AG10803 (cell line): Measurements from ENCODE around the gene TMX4.
A peak's percentile ranks its signal among the peaks of the same experiment; 100 is the strongest.

ENCODE experiments used
- DNase-seq: peaks from one replicate; pipeline ENCODE4 v3.0.0; 2010; ENCODE audit warnings: low read depth
- H3K4me3 ChIP-seq: 2 replicates; pipeline ENCODE4 v1.5.1; 2011; ENCODE audit warnings: mild to moderate bottlenecking, low read length, control low read depth
- TF ChIP-seq, protein P1 (sequence below): conservative IDR thresholded peaks from 2 replicates; pipeline ENCODE4 v1.5.1; 2011; ENCODE audit warnings: mild to moderate bottlenecking, low read length, control low read depth, inconsistent platforms

The TMX4 gene

DNA sequence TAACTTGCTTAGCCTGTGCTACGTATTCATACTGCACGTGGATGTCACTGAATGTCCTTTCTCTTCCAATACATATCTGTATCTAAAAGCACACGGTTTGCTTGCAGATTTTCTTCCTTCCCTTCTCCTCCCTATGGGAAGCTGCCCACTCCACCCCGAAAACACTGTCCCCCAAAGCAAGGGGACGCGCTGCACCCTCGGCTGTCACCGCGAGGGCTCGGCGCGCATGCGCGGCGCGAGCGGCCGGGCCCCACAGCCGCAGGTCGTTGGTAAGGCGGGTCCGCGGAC lies 659 bp downstream of the TMX4 start:
- H3K4me3 ChIP-seq, result peak overlapping the region; percentile 84
- DNase-seq, result no peak
- TF ChIP-seq, protein P1, sequence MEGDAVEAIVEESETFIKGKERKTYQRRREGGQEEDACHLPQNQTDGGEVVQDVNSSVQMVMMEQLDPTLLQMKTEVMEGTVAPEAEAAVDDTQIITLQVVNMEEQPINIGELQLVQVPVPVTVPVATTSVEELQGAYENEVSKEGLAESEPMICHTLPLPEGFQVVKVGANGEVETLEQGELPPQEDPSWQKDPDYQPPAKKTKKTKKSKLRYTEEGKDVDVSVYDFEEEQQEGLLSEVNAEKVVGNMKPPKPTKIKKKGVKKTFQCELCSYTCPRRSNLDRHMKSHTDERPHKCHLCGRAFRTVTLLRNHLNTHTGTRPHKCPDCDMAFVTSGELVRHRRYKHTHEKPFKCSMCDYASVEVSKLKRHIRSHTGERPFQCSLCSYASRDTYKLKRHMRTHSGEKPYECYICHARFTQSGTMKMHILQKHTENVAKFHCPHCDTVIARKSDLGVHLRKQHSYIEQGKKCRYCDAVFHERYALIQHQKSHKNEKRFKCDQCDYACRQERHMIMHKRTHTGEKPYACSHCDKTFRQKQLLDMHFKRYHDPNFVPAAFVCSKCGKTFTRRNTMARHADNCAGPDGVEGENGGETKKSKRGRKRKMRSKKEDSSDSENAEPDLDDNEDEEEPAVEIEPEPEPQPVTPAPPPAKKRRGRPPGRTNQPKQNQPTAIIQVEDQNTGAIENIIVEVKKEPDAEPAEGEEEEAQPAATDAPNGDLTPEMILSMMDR, result no peak

DNA sequence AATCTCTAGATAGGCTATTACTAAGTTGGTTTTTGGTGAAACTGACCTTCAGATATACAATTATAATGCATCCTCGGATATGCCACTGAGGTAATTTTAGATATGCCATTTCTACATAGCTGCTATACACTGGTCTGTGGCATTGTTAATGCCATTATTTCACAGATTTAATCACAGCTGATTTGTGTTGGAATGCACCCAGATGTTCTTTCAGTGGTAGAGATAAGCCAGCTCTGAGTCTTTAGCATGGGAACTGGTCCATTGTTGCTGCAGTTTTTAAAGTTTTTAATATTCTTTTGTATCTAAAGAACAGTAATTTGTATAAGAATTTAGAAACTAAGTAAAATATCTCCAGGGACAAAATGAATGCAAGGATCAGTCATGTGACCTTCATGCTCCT lies 6.8 kb downstream of the TMX4 start:
- DNase-seq, result no peak
- TF ChIP-seq, protein P1, result no peak
- H3K4me3 ChIP-seq, result no peak overlapping the region

DNA sequence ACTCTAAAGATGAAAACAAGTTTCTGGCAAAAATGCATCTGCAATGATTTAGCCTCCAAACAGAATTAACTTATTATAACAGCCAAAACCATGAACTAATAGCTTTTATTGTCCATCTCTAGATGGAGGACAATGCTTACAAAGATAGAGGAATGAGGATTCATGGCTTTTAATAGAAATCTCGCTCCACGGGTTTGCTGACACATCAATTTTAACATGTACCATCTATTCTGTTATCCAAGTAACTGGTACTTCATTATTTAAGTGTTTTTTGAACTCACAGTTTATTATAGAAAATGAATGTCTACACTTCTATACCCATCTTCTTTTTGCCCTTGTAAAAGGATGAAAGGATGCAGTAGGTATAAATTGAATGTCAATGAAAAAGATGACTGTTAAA lies 10.8 kb downstream of the TMX4 start:
- H3K4me3 ChIP-seq, result no peak overlapping the region
- no peak for DNase-seq
- TF ChIP-seq, protein P1, result no peak

DNA sequence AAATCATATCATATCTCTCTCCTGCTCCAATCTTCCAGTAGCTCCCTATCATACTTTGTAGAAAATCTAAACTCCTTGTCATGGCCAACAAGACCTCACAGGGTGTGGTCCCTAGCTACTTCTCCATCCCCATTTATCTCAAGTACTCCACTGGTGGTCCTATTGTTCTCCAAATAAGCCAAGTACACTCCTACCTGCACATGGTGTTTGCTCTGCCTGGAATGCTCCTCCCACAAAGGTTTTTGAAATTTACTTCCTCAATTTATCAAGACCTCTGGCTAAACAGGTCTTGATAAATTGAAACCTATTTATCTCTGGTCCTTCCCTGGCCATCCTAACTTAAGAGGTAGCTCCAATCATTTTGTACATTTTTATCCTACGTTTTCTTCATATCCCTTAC lies 12.1 kb downstream of the TMX4 start:
- TF ChIP-seq, protein P1, result no peak
- H3K4me3 ChIP-seq, result no peak overlapping the region
- DNase-seq, result no peak

DNA sequence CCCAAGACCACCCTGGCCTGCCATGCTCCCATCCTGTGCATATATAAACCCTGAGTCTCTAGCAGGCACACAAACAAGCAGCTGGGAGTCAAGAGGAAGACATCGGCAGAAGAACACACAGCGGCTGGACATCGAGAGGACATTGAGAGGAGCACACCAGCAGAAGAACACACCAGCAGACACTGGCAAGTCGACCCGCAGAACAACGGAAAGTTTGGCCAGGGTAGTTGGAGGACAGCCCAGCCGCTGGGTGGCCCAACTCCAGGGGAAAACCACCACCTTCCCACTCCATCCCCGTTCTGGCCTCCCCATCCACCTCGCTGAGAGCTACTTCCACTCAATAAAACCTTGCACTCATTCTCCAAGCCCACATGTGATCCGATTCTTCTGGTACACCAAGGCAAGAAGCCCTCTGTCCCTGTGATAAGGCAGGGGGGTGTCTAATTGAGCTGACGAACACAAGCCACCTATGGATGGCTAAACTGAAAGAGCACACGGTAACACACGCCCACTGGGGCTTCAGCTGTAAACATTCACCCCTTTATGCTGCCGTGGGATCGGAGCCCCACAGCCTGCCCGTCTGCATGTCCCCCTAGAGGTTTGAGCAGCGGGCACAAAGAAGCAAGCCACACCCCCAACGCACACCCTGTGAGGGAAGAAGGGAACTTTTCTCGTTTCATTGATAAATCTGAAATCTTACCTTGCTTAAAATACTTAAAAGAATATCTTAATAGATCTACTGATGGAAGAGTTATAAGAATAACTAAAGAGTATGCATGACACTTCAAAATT lies 13.8 kb downstream of the TMX4 start:
- H3K4me3 ChIP-seq, result no peak overlapping the region
- no peak for DNase-seq
- TF ChIP-seq, protein P1, result no peak

DNA sequence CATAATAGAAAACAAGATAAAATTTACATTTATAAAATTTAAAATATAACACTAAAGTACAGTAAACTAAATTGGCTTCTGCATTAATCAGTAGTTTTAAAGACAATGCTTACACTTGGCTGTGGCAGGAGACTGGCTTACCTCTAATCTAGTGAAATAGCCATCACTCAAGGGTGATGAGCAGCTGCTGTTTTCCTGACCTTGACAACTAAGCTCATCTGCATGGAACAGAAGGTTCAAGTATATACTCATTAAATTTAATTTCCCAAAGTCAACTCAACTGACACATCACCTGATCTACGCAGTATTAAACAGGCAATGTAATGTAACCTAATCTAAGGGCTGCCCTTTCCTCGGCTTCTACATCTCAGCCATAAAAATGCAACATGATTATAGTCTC lies 14.5 kb downstream of the TMX4 start:
- TF ChIP-seq, protein P1, result no peak
- no peak overlapping the region for H3K4me3 ChIP-seq
- no peak for DNase-seq

DNA sequence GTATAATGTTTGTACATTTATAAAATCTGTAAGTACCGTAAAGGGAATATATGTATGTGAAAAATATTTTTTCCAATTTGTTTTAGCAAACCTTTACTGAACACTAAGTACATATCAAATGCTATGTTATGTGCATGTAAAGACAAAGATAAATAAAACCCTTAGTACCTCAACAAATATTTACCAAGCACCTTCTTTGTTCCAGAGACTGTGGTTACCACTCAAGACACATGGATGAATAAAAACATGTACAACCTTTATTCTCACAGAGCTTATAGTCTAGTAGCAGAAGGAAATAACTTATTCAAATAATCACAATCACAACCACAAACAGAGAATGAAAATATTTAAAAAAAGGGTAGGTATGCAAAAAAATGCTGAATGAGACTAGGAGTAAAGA lies 17.5 kb downstream of the TMX4 start:
- TF ChIP-seq, protein P1, result no peak
- no peak for DNase-seq
- no peak overlapping the region for H3K4me3 ChIP-seq
